ENCODE data around the gene CARMIL1.

The CARMIL1 gene

GRCh38 chr6:25635886-25636317 is 356.7 kb downstream of the CARMIL1 start:
- no peak for DNase-seq

DNA sequence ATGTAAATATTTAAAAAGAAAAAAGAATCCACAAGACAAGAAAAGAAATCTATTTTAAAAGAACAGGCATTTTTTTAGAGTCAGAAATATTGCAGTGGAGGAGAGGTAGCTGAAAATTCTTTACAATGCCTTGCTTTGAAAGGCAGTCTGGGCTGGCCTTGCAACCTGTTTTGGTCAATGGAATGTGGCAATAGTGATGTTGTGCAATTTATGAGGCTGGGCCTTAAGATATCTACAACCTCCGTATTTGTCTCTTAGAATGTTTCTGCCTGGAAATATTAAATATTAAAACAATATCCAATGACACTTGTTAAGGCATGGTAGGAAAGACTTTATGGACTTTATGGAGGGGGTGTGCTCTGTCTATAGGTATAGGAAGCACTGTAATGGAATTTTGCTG is 358.0 kb downstream of the CARMIL1 start:
- no peak for DNase-seq

GRCh38 chr6:25637960-25638434 is 358.8 kb downstream of the CARMIL1 start:
- no peak for DNase-seq

DNA sequence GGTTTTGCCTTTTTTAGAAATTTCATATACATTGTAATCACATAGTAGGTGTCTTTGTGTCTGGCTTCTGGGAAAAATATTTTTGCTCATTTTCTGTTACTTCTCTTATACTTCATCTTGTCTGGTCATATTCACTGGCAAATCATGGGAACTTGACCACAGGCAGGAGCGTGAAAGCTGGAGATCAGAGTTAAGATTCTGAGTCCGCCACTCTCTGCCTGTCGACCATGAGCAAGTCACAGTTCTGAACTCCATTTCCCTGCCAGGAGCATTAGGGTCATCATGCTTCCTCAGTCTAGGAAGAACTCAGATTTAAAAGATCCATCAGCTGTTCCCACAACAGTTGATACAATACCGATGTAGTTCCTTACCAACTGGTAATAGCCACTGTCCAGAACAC is 360.5 kb downstream of the CARMIL1 start:
- DNase-seq: no peak

GRCh38 chr6:25640446-25640845 is 361.3 kb downstream of the CARMIL1 start:
- DNase-seq: no peak

- no peak for DNase-seq
Measured at GRCh38 chr6:25640891-25641290, 361.7 kb downstream of the CARMIL1 start.

DNA sequence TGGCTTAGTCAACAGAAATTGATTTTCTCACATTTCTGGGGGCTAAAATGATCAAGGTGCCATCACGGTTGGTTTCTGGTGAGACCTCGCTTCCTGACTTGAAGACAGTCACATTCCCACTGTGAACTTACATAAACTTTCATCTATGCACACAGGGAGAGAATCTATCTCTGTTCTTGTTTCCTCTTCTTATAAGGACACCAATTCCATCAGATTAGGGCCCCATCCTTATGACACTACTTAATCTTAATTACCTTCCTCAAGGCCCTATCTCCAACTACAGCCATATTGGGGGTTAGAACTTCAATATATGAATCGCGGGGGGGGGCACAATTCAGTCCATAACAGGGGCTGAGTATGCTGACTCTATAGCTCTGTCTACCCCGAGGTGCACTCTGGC is 362.2 kb downstream of the CARMIL1 start:
- DNase-seq: no peak

DNA sequence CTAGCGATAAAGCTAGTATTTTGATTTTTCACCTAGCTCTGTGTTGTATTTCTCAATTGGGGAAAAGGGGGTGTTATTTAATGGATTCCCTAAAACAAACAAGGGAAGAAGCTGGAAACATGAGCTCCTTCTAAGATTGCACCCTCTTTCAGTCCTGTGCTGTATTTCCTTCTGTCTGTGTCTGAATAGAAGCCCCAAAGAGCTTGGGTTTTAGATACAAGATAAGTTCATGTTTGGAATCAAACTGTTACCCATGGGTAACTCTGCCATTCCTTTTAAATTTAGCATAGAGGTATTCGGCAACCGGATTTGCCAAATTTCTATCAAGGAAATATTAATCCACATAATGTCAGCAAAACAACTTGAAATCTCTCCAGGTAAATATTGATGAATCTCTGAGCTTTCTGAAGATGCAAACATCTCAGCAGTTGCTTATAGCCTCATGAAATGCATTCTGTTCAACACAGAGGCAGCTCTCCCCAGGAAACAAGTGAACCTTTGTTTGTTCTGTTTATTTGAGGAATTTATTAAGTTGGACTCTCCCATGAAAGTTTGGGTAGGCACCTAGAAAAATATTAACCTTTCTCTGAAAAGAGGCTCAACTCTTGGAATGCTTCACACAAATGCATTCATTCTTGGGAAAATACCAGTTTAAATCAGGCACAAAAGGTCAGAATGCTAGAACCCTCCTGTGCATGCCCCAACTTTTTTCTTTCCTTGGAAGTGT is 362.9 kb downstream of the CARMIL1 start:
- DNase-seq: no peak

DNA sequence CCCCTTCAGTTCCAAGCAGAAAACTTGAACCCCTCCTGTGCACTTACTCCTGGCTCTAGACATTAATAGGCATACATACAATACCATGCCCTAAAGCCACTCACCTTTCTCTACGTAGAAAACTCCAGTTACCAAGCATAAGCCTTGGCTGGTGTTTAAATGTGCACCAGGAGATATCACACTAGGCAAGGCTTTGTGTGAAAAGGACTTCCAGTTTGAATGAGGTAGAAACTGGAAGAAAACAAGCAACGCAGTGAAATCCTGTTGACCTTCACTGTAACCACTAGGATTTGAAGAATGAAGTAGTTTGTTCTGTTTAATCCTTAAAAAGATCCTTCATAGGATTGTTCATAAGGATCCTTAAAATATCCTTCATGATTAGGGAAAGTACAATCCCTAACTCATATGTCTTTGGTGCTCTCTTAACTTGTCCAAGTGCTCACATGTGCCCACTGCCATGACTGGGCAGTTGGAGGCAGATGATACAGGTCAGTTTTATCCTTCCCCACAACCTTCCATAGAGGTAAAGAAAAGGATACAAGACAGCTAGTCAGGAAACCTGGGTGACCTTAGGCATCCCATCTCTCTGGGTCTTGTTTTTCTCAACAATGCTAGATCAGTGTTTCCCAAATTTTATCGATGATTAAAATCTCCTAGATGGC is 363.6 kb downstream of the CARMIL1 start:
- DNase-seq: no peak

- no peak for DNase-seq
Measured at GRCh38 chr6:25645916-25646315, 366.7 kb downstream of the CARMIL1 start.

- DNase-seq: no peak
Measured at GRCh38 chr6:25649611-25650010, 370.4 kb downstream of the CARMIL1 start.

DNA sequence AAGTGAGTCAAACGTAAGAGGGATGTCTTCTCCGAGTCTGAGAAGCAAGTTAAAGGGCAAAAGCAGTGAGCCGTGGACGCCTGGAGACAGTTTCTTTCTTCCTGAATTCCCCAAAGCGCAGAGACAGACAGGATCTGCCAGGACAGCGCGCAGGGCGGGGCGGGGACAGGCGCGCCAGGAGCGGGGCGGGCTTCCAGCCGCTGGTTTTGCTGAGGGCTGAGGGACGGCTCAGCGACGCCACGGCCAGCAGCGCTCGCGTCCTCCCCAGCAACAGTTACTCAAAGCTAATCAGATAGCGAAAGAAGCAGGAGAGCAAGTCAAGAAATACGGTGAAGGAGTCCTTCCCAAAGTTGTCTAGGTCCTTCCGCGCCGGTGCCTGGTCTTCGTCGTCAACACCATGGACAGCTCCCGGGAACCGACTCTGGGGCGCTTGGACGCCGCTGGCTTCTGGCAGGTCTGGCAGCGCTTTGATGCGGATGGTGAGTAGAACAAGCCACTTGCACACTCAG is 372.9 kb downstream of the CARMIL1 start, which contains the start of gene SCGN:
TSS of gene SCGN (plus strand) at position 209 of the 509 bp plus-strand sequence. CDS start at position 398, 189 bp downstream.
- peak in 2 of 4 experiments; percentile 2 to 19 for DNase-seq

DNA sequence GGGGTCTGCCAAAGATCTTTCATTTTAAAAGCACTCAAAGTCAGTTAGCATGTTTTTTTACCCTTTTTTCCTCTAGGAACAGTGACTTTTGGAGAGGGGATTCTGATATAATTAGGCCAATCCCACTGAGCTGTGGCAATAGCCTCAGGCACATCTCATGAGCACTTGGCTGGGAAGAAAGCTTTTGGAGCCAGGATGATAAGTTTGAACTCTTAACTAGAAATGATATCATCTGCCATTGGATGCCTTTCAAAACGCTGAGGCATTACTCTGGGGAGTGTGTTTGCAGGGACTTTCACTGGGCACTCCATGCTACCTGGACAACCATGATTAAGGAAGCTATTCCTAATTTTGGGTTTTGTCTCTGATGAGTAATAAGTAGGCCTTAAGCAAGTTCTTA is 376.5 kb downstream of the CARMIL1 start:
- DNase-seq: no peak

GRCh38 chr6:25659633-25660368 is 380.6 kb downstream of the CARMIL1 start:
- DNase-seq: no peak

DNA sequence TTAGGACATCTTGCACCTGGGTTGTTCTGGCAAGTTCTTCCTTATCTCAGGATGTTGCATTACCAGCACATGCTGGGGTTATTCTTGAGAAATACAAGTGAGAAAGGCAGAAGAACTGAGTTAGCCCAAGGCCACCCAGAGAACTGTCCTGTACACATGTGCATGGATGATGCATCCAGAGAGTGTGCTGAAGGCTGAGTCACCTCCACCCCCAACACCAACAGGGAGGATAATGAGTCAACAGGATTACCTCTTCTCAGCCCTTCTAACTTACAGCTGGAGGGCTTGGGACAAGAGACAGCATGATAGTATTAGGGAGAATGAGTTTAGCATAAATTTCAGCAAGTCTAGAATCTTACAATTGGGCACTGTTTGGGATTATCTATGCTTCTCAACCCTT is 381.3 kb downstream of the CARMIL1 start:
- no peak for DNase-seq

- no peak for DNase-seq
Measured at GRCh38 chr6:25661129-25661779, 382.1 kb downstream of the CARMIL1 start.

DNA sequence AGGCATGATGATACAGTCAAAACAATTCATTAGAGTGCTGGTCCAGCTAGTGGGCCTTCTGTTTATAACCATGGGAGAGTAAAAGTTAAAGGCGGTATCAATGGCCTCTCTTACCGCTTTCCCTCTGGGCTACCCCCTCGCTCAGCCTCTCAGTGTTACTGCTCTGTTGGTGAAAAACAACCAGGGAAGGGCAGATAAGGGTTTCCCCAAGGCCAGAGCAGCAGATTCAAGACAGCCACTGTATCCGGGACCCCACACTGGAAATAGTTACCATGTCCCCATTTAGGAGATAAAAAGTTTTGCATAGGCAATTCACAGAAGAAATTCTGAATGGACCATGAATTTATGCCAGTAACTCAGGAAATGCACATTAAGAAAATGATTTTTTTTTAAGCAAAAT is 386.3 kb downstream of the CARMIL1 start:
- DNase-seq: no peak

GRCh38 chr6:25669413-25669812 is 390.2 kb downstream of the CARMIL1 start:
- DNase-seq: no peak
